Retinal pigment epithelial cell (primary cell): ENCODE measurements around the gene RIT2.

Experiments used
- DNase-seq: peaks from one replicate; pipeline ENCODE4 v3.0.0-alpha.2; 2010; ENCODE audit warnings: low read depth
- H3K4me3 ChIP-seq: 2 replicates; pipeline ENCODE4 v1.5.1; 2011; ENCODE audit warnings: mild to moderate bottlenecking, low read length, control low read depth, moderate library complexity
- CTCF ChIP-seq: conservative IDR thresholded peaks from 2 replicates; pipeline ENCODE4 v1.5.1; 2011; ENCODE audit warnings: low read depth, low read length, control low read depth, inconsistent platforms

The RIT2 gene

GRCh38 chr18:42925036-42925435 is 190.4 kb downstream of the RIT2 start:
- H3K4me3 ChIP-seq = no peak overlapping the region
- no peak for DNase-seq
- TF ChIP-seq CTCF = no peak

GRCh38 chr18:42922363-42922762 is 193.1 kb downstream of the RIT2 start:
- no peak for TF ChIP-seq CTCF
- H3K4me3 ChIP-seq = no peak overlapping the region
- DNase-seq = no peak

- no peak for TF ChIP-seq CTCF
- no peak overlapping the region for H3K4me3 ChIP-seq
- DNase-seq = no peak
Measured at GRCh38 chr18:42921226-42921737, 194.2 kb downstream of the RIT2 start.

GRCh38 chr18:42920621-42921020 is 194.9 kb downstream of the RIT2 start:
- DNase-seq = no peak
- H3K4me3 ChIP-seq = no peak overlapping the region
- TF ChIP-seq CTCF = no peak

GRCh38 chr18:42915299-42915698 is 200.2 kb downstream of the RIT2 start:
- no peak for TF ChIP-seq CTCF
- H3K4me3 ChIP-seq = no peak overlapping the region
- no peak for DNase-seq

- DNase-seq = no peak
- TF ChIP-seq CTCF = no peak
- no peak overlapping the region for H3K4me3 ChIP-seq
Measured at GRCh38 chr18:42914476-42914875, 201.0 kb downstream of the RIT2 start.

GRCh38 chr18:42909095-42909494 is 206.4 kb downstream of the RIT2 start:
- no peak for DNase-seq
- H3K4me3 ChIP-seq = no peak overlapping the region
- no peak for TF ChIP-seq CTCF
